Measurements from ENCODE around the gene PTPN21. TPM values are rescaled to one million over a fixed set of nuclear protein-coding genes. Genes with fewer than 3 reads are reported as not detected.

Gene PTPN21
- total RNA-seq, 4 donors from 2014 or later = 24.7 to 47.2 (median 40.7) TPM

GRCh38 chr14:88545256-88545655 is 9.6 kb downstream of the PTPN21 start:
- Histone ChIP-seq H3K9me3 (no peaks in the 10 kb centered on the region), H3K27me3 (no peaks in the 10 kb centered on the region), H3K4me1 (peaks cover 14 to 49% (median 22%) of the 10 kb centered on the region in 4 donors), H3K4me3 (no peak overlapping the region), H3K36me3 (peaks cover 0 to 55% (median 42%) of the 10 kb centered on the region in 4 donors), H3K27ac (replicated peaks in 1 of 4) (no peak overlapping the region)
- WGBS = 91% methylated on average over 3 of the region's 3 CpGs
- no peak for TF ChIP-seq POLR2AphosphoS5 (IDR thresholded peaks at IDR 0.05)
- no peak for TF ChIP-seq POLR2A (IDR thresholded peaks at IDR 0.05; ENCODE audit: low read depth)
- intact Hi-C loops (cut with DNase I) = no loop called here
- no peak for DNase-seq (ENCODE audit: extremely low spot score)

- H3K27ac ChIP-seq (replicated peaks in 1 of 4) = no peak overlapping the region
- H3K36me3 ChIP-seq = peaks cover 0 to 34% (median 23%) of the 10 kb centered on the region in 4 donors
- WGBS = 94% methylated on average over 6 of the region's 6 CpGs
- H3K9me3 ChIP-seq = no peaks in the 10 kb centered on the region
- no peak for DNase-seq (ENCODE audit: extremely low spot score)
- no peak overlapping the region for H3K4me3 ChIP-seq
- H3K27me3 ChIP-seq = no peaks in the 10 kb centered on the region
- TF ChIP-seq EP300 (IDR thresholded peaks at IDR 0.05) (no peak), POLR2AphosphoS5 (IDR thresholded peaks at IDR 0.05) (no peak), CTCF (IDR thresholded peaks at IDR 0.05) (no peak), POLR2A (IDR thresholded peaks at IDR 0.05; ENCODE audit: low read depth) (no peak)
- peaks cover 12 to 37% (median 17%) of the 10 kb centered on the region in 4 donors for H3K4me1 ChIP-seq
- intact Hi-C loops (cut with DNase I) = no loop called here
These were observed 11.7 kb downstream of the PTPN21 start for GRCh38 chr14:88542857-88543795.

GRCh38 chr14:88541324-88541723 is 13.5 kb downstream of the PTPN21 start:
- intact Hi-C loops (cut with DNase I) = no loop called here
- H3K36me3 ChIP-seq = peaks cover 0 to 16% (median 13%) of the 10 kb centered on the region in 4 donors

GRCh38 chr14:88535813-88536212 is 19.0 kb downstream of the PTPN21 start:
- peaks cover 22 to 36% (median 31%) of the 10 kb centered on the region in 4 donors for H3K4me1 ChIP-seq
- H3K27ac ChIP-seq (replicated peaks in 1 of 4) = no peak overlapping the region
- H3K27me3 ChIP-seq = no peaks in the 10 kb centered on the region
- H3K4me3 ChIP-seq = no peak overlapping the region
- H3K9me3 ChIP-seq = no peaks in the 10 kb centered on the region
- 39% methylated on average over 4 of the region's 4 CpGs for WGBS
- peaks cover 0 to 22% (median 8%) of the 10 kb centered on the region in 4 donors for H3K36me3 ChIP-seq
- no peak for TF ChIP-seq EP300 (IDR thresholded peaks at IDR 0.05)
- no peak for DNase-seq (ENCODE audit: extremely low spot score)
- intact Hi-C loops (cut with DNase I) = no loop called here

More at GRCh38 chr14:88541324-88541723, 13.5 kb downstream of the PTPN21 start:
- peaks cover 9 to 46% (median 24%) of the 10 kb centered on the region in 4 donors for H3K4me1 ChIP-seq
- DNase-seq (ENCODE audit: extremely low spot score) = no peak
- H3K27me3 ChIP-seq = no peaks in the 10 kb centered on the region
- no peaks in the 10 kb centered on the region for H3K9me3 ChIP-seq
- no peak overlapping the region for H3K4me3 ChIP-seq
- H3K27ac ChIP-seq (replicated peaks in 1 of 4) = no peak overlapping the region
- 92% methylated on average over 1 of the region's 1 CpG for WGBS
- TF ChIP-seq POLR2A (IDR thresholded peaks at IDR 0.05; ENCODE audit: low read depth) (no peak), CTCF (IDR thresholded peaks at IDR 0.05) (no peak), POLR2AphosphoS5 (IDR thresholded peaks at IDR 0.05) (no peak), EP300 (IDR thresholded peaks at IDR 0.05) (no peak)

GRCh38 chr14:88535149-88535548 is 19.7 kb downstream of the PTPN21 start:
- peaks cover 22 to 32% (median 31%) of the 10 kb centered on the region in 4 donors for H3K4me1 ChIP-seq
- no peaks in the 10 kb centered on the region for H3K27me3 ChIP-seq
- intact Hi-C loops (cut with DNase I) = no loop called here
- no peak overlapping the region for H3K4me3 ChIP-seq
- DNase-seq (ENCODE audit: extremely low spot score) = no peak
- 44% methylated on average over 4 of the region's 4 CpGs for WGBS
- H3K36me3 ChIP-seq = peaks cover 0 to 22% (median 8%) of the 10 kb centered on the region in 4 donors
- TF ChIP-seq CTCF (IDR thresholded peaks at IDR 0.05) (no peak), POLR2A (IDR thresholded peaks at IDR 0.05; ENCODE audit: low read depth) (no peak), POLR2AphosphoS5 (IDR thresholded peaks at IDR 0.05) (no peak), EP300 (IDR thresholded peaks at IDR 0.05) (no peak)
- no peak overlapping the region for H3K27ac ChIP-seq (replicated peaks in 1 of 4)
- no peaks in the 10 kb centered on the region for H3K9me3 ChIP-seq

Data from esophagus muscularis mucosa (tissue), 4 donors.